Body of pancreas (tissue), 4 donors: Measurements from ENCODE around the gene ERCC4. TPM values are rescaled to one million over a fixed set of nuclear protein-coding genes. Genes with fewer than 3 reads are reported as not detected.
A peak's percentile ranks its signal among the peaks of the same experiment; 100 is the strongest.

ENCODE experiments used
- ATAC-seq: fragments of 150-250 bp; one replicate; pipeline ENCODE4 v1.9.1; 2016
- DNase-seq, 4 donors: peaks; one replicate each; pipeline ENCODE4 v3.0.0-alpha.2; 2019
- H3K27ac ChIP-seq, 4 donors: fragments of 200-600 bp; sonication (generic); 1 replicate in 3 of 4; 2 replicates in 1 of 4; pipeline versions ENCODE4 v1.5.1 to v1.6.1; 2016 to 2019; ENCODE audit warnings: mild to moderate bottlenecking in 1 of 4, mixed read lengths in 1 of 4, moderate library complexity in 1 of 4
- H3K27me3 ChIP-seq, 2 donors: fragments of 200-600 bp; sonication (generic); one replicate each; pipeline ENCODE4 v1.6.0; 2016; ENCODE audit warnings: mild to moderate bottlenecking in 1 of 2
- H3K36me3 ChIP-seq, 2 donors: fragments of 200-600 bp; sonication (generic); replicated peaks in 1 of 2; 2 replicates each; pipeline ENCODE4 v1.5.1; 2016; ENCODE audit warnings: low read depth in 2 of 2; ENCODE audit not compliant: insufficient read depth in 1 of 2
- H3K4me1 ChIP-seq: fragments of 200-600 bp; sonication (generic); one replicate; pipeline ENCODE4 v1.6.0; 2016
- H3K4me3 ChIP-seq, 2 donors: fragments of 200-600 bp; sonication (generic); 1 replicate in 1 of 2; 2 replicates in 1 of 2; pipeline ENCODE4 v1.5.1; 2016 to 2019
- H3K9me3 ChIP-seq, 3 donors: fragments of 200-600 bp; sonication (generic); 1 replicate in 2 of 3; 2 replicates in 1 of 3; pipeline ENCODE4 v1.5.1; 2016
- POLR2A ChIP-seq, 3 donors: fragments of 450-650 bp; IDR thresholded peaks; one replicate each; pipeline ENCODE4 v1.6.1; 2016; ENCODE audit warnings: antibody characterized with exemption in 3 of 3, mild to moderate bottlenecking in 2 of 3
- WGBS, 2 donors: methylation state at CpG; one replicate each; pipeline ENCODE4 v1.1.5; 2017; 5-methylcytosine and 5-hydroxymethylcytosine counted together
- intact Hi-C: fragments of 100-400 bp; cut with DNase I; formaldehyde crosslinking; loops from one replicate; pipeline ENCODE4 v1.15.1; 2023
- total RNA-seq, 2 donors: library from RNA; depleted of rRNA; stranded (reverse); fragments of >200 nt; gene quantifications; one replicate each; pipeline ENCODE4 v1.1.0, GENCODE V29; 2016
- TF ChIP-seq, protein P1 (sequence below), 7 experiments: fragments of 450-650 bp in 4 of 7; fragments of 200-600 bp in 3 of 7; sonication (generic) in 3 of 7; IDR thresholded peaks; one replicate each; pipeline ENCODE4 v1.5.1; 2016 to 2019; ENCODE audit warnings: antibody characterized with exemption in 7 of 7

ERCC4 gene
- total RNA-seq, 2 donors from 2014 or later: 9.2 to 9.9 TPM

DNA sequence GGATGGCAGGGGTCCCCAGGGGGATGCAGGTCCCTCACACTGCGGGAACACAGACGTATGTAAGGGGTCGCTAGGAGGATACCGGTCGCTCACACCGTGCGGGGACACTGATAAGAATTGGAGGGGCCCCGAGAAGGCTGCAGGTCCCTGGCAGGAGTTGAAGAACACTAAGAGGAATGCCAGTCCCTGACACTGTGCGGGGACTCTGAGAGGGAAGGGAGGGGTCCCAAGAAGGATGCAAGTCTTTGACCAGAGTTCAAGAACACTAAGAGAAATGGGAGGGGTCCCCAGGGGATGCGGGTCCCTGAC is 510 bp downstream of the ERCC4 start:
- peak overlapping the region; percentile 68 to 91 (median 82) for H3K27ac ChIP-seq
- H3K4me3 ChIP-seq: peak overlapping the region; percentile 75 to 79
- TF ChIP-seq, protein P1, sequence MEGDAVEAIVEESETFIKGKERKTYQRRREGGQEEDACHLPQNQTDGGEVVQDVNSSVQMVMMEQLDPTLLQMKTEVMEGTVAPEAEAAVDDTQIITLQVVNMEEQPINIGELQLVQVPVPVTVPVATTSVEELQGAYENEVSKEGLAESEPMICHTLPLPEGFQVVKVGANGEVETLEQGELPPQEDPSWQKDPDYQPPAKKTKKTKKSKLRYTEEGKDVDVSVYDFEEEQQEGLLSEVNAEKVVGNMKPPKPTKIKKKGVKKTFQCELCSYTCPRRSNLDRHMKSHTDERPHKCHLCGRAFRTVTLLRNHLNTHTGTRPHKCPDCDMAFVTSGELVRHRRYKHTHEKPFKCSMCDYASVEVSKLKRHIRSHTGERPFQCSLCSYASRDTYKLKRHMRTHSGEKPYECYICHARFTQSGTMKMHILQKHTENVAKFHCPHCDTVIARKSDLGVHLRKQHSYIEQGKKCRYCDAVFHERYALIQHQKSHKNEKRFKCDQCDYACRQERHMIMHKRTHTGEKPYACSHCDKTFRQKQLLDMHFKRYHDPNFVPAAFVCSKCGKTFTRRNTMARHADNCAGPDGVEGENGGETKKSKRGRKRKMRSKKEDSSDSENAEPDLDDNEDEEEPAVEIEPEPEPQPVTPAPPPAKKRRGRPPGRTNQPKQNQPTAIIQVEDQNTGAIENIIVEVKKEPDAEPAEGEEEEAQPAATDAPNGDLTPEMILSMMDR (IDR thresholded peaks at IDR 0.05): no peak
- TF ChIP-seq POLR2A (IDR thresholded peaks at IDR 0.05): no peak
- ATAC-seq (no peak), DNase-seq (no peak)
- intact Hi-C loops: loop anchor here (5.0 to 10.0 kb wide), 2 partner anchors 84 to 362 kb away; no protein-coding TSS in a partner anchor
- no peaks in the 10 kb centered on the region for H3K36me3 ChIP-seq
- peaks cover 36% of the 10 kb centered on the region for H3K4me1 ChIP-seq
- no peaks in the 10 kb centered on the region for H3K27me3 ChIP-seq
- no peaks in the 10 kb centered on the region for H3K9me3 ChIP-seq
- 0 to 1% methylated on average over 10 of the region's 10 CpGs for WGBS, 2 donors

DNA sequence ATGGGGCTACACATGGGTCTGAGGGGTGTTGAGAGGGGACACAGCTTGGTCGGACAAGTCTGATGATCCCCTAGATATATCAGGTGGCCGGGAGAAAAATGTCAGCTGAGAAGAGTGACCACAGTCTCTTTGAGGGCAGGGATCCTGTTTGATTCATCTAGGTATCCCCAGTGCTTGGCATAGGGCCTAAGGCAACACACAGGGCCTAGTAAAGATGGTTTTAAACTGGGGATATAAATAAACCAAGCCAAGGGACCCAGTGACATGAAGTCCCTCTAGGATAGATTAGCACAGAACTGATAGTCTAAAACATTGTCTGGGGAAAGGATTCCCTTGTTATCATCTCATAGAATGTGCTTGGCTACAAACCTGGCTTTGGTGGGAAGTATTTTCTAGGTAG is 1.4 kb downstream of the ERCC4 start:
- no peak for DNase-seq
- Histone ChIP-seq H3K27ac (no peak overlapping the region), H3K4me1 (peaks cover 36% of the 10 kb centered on the region), H3K4me3 (no peak overlapping the region), H3K36me3 (no peaks in the 10 kb centered on the region), H3K9me3 (no peaks in the 10 kb centered on the region), H3K27me3 (no peaks in the 10 kb centered on the region)
- intact Hi-C loops: loop anchor here (5.0 to 10.0 kb wide), 2 partner anchors 83 to 361 kb away; no protein-coding TSS in a partner anchor
- 57 to 58% methylated on average over 2 of the region's 2 CpGs for WGBS, 2 donors
- TF ChIP-seq, protein P1 (IDR thresholded peaks at IDR 0.05): no peak
- no peak for TF ChIP-seq POLR2A (IDR thresholded peaks at IDR 0.05)
- no peak for ATAC-seq

DNA sequence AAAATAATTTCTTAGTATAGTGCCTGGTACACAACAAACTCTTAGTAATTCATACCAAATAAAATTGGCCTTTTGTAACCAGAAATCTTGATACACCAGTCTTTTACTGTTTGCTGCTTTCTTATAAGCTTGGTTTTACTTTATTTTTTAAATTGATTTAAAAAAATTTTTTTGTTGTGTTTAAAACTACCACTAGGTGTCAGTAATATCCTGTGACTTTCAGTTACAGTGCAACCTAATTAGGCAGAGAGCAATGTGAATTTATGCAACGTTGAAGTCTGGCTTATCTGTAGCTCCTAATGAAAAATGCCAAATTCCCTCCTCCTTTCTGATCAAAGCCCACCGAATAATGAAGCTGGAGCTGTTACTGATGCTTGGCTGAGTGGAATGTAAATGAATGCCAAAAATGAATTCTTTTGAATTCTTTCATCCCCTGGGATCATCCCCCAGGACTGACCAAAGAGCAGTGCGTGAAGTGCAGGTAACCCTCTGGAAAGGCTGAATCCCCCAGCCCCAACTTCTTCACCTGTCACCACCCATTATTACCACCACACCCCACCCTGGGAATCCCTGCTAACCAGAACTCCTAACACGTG is 3.8 kb downstream of the ERCC4 start:
- DNase-seq (no peak), ATAC-seq (no peak)
- Histone ChIP-seq H3K36me3 (no peaks in the 10 kb centered on the region), H3K27ac (no peak overlapping the region), H3K4me3 (no peak overlapping the region), H3K9me3 (no peaks in the 10 kb centered on the region), H3K27me3 (no peaks in the 10 kb centered on the region), H3K4me1 (peaks cover 30% of the 10 kb centered on the region)
- intact Hi-C loops: loop anchor here (5.0 to 10.0 kb wide), 2 partner anchors 81 to 358 kb away; no protein-coding TSS in a partner anchor
- WGBS, 2 donors: 38 to 42% methylated on average over 4 of the region's 4 CpGs
- TF ChIP-seq, protein P1 (IDR thresholded peaks at IDR 0.05): peak; percentile 27 to 80 (median 72)
- no peak for TF ChIP-seq POLR2A (IDR thresholded peaks at IDR 0.05)

DNA sequence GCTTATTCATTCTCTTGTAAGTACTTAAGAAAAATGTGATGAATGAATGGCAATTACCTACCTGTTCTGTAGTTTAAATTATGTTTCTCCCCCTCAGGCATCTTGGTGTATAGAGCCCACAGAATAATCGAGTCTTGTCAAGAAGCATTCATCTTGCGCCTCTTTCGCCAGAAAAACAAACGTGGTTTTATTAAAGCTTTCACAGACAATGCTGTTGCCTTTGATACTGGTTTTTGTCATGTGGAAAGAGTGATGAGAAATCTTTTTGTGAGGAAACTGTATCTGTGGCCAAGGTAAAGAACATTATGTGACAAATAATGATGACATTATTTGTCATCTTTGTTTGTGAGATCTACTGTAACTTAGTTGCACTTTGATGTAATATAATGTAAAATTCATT is 6.5 kb downstream of the ERCC4 start:
- ATAC-seq: no peak
- peaks cover 11% of the 10 kb centered on the region for H3K4me1 ChIP-seq
- 84 to 86% methylated on average over 4 of the region's 4 CpGs for WGBS, 2 donors

More for the DNA sequence above, 6.5 kb downstream of the ERCC4 start:
- DNase-seq: no peak
- TF ChIP-seq, protein P1 (IDR thresholded peaks at IDR 0.05): no peak
- TF ChIP-seq POLR2A (IDR thresholded peaks at IDR 0.05): no peak
- intact Hi-C loops: loop anchor here (10.0 kb wide), 1 partner anchor 78 kb away; no protein-coding TSS in a partner anchor
- Histone ChIP-seq H3K4me3 (no peak overlapping the region), H3K9me3 (no peaks in the 10 kb centered on the region), H3K27me3 (no peaks in the 10 kb centered on the region), H3K27ac (no peak overlapping the region), H3K36me3 (peaks cover 0 to 6% of the 10 kb centered on the region in 2 donors)
